HL-60 (cell line): ENCODE measurements around the gene DHRS7B.
"Not testable (repeated sequence)": the region's sequence is repeated elsewhere in the genome, so short reads cannot be mapped to it uniquely, and the experiment has no call there.

Experiments
- DNase-seq, 2 experiments: peaks; one replicate each; pipeline ENCODE4 v3.0.0-alpha.2; 2010 to 2020; ENCODE audit warnings: low read depth in 1 of 2, low spot score in 1 of 2
- H3K27ac ChIP-seq: fragments of 250-450 bp; sonication (Bioruptor Pico); replicated peaks from 2 replicates; pipeline ENCODE4 v1.5.1; 2020; ENCODE audit warnings: mild to moderate bottlenecking, moderate library complexity
- H3K27me3 ChIP-seq: fragments of 250-450 bp; sonication (Bioruptor Pico); 2 replicates; pipeline ENCODE4 v1.5.1; 2021; ENCODE audit warnings: mild to moderate bottlenecking, moderate library complexity; ENCODE audit not compliant: insufficient read depth, poor library complexity, severe bottlenecking
- H3K4me3 ChIP-seq: replicated peaks from 2 replicates; pipeline ENCODE4 v1.5.1; 2011; ENCODE audit warnings: mild to moderate bottlenecking, control low read depth, low read length; ENCODE audit not compliant: insufficient read depth
- CTCF ChIP-seq: IDR thresholded peaks from one replicate; pipeline ENCODE4 v1.5.1; 2011; ENCODE audit warnings: low read length, control low read depth, inconsistent platforms; ENCODE audit not compliant: insufficient read depth
- GABPA ChIP-seq: IDR thresholded peaks from 2 replicates; pipeline ENCODE4 v1.6.1; 2012; ENCODE audit warnings: low read depth
- POLR2AphosphoS5 ChIP-seq: IDR thresholded peaks from 2 replicates; pipeline ENCODE4 v1.6.1; 2012; ENCODE audit warnings: low read depth
- SPI1 ChIP-seq: IDR thresholded peaks from 2 replicates; pipeline ENCODE4 v1.6.1; 2012; ENCODE audit warnings: low read depth, mild to moderate bottlenecking, borderline replicate concordance
- TF ChIP-seq, protein P1 (sequence below): IDR thresholded peaks from 2 replicates; pipeline ENCODE4 v1.6.1; 2012; ENCODE audit warnings: low read depth; ENCODE audit not compliant: insufficient replicate concordance

The DHRS7B gene

GRCh38 chr17:21108651-21109050, 18.1 kb upstream of the DHRS7B start:
- H3K27me3 ChIP-seq, result no peaks in the 10 kb centered on the region
- H3K27ac ChIP-seq, result no peak overlapping the region
- no peak overlapping the region for H3K4me3 ChIP-seq
- TF ChIP-seq GABPA, result no peak
- no peak for TF ChIP-seq SPI1
- no peak for TF ChIP-seq POLR2AphosphoS5
- TF ChIP-seq CTCF, result no peak
- TF ChIP-seq, protein P1, sequence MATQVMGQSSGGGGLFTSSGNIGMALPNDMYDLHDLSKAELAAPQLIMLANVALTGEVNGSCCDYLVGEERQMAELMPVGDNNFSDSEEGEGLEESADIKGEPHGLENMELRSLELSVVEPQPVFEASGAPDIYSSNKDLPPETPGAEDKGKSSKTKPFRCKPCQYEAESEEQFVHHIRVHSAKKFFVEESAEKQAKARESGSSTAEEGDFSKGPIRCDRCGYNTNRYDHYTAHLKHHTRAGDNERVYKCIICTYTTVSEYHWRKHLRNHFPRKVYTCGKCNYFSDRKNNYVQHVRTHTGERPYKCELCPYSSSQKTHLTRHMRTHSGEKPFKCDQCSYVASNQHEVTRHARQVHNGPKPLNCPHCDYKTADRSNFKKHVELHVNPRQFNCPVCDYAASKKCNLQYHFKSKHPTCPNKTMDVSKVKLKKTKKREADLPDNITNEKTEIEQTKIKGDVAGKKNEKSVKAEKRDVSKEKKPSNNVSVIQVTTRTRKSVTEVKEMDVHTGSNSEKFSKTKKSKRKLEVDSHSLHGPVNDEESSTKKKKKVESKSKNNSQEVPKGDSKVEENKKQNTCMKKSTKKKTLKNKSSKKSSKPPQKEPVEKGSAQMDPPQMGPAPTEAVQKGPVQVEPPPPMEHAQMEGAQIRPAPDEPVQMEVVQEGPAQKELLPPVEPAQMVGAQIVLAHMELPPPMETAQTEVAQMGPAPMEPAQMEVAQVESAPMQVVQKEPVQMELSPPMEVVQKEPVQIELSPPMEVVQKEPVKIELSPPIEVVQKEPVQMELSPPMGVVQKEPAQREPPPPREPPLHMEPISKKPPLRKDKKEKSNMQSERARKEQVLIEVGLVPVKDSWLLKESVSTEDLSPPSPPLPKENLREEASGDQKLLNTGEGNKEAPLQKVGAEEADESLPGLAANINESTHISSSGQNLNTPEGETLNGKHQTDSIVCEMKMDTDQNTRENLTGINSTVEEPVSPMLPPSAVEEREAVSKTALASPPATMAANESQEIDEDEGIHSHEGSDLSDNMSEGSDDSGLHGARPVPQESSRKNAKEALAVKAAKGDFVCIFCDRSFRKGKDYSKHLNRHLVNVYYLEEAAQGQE, result no peak
- DNase-seq, result no peak

DNA sequence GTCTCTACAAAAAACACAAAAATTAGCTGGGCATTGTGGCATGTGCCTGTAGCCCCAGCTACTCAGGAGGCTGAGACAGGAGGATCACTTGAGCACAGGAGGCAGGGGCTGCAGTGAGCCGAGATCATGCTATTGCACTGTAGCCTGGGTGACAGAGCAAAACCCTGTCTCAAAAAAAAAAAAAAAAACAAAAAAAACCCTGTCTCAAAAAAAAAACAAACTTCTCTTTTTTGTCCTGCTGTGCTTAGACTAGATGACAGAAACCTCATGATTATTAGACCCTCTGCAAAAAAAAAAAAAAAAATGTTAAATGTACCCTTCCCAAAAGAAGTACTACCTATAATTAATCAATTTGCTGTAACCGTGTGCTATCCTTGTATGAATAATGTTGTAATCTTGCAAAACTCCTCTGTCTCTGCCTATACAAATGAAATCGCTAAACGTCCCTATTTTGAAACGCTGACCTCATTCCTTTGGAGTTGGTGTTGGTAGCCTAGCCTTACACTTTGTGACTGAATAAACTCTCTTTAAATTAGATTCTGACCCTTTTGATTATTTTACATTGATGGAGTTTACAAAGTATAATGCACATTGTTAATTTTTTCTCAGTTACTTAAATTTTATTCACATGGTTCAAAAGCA, 13.6 kb upstream of the DHRS7B start:
- H3K27ac ChIP-seq, result peak overlapping the region; percentile 55
- no peak overlapping the region for H3K4me3 ChIP-seq
- TF ChIP-seq, protein P1, result no peak
- TF ChIP-seq GABPA, result no peak
- TF ChIP-seq SPI1, result no peak
- TF ChIP-seq CTCF, result no peak
- TF ChIP-seq POLR2AphosphoS5, result no peak
- no peaks in the 10 kb centered on the region for H3K27me3 ChIP-seq
- DNase-seq, result peak in 1 of 2 experiments; percentile 59

- peak overlapping the region; percentile 48 for H3K27ac ChIP-seq
- TF ChIP-seq POLR2AphosphoS5 (no peak), GABPA (no peak), SPI1 (peak; percentile 88), CTCF (no peak)
- TF ChIP-seq, protein P1, result no peak
- no peak overlapping the region for H3K4me3 ChIP-seq
- H3K27me3 ChIP-seq, result no peaks in the 10 kb centered on the region
- peak in 1 of 2 experiments; percentile 56 for DNase-seq
These were observed 13.0 kb upstream of the DHRS7B start for GRCh38 chr17:21113716-21114115.

DNA sequence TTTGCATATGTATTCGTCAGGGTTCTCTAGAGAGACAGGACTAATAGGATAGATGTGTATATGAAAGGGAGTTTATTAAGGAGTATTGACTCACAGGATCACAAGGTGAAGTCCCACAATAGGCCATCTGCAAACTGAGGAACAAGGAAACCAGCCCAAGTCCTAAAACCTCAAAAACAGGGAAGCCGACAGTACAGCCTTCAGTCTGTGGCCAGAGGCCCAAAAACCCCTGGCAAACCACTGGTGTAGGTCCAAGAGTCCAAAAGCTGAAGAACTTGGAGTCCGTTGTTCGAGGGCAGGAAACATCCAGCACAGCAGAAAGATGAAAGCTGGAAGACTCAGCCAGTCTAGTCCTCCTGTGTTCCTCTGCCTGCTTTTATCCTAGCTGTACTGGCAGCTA, 12.0 kb upstream of the DHRS7B start:
- not testable (repeated sequence) for H3K4me3 ChIP-seq, H3K27ac ChIP-seq, H3K27me3 ChIP-seq
- peak in 1 of 2 experiments; percentile 24 for DNase-seq
